Ishikawa (cell line): ENCODE data around the gene ILKAP.

Experiments
- CEBPB ChIP-seq: IDR thresholded peaks from 2 replicates; pipeline ENCODE4 v1.6.1; 2012
- CREB1 ChIP-seq: IDR thresholded peaks from 2 replicates; pipeline ENCODE4 v1.6.1; 2012; ENCODE audit warnings: low read depth
- EGR1 ChIP-seq: IDR thresholded peaks from 2 replicates; pipeline ENCODE4 v1.6.1; 2012
- EP300 ChIP-seq: IDR thresholded peaks from 2 replicates; pipeline ENCODE4 v1.6.1; 2012; ENCODE audit warnings: borderline replicate concordance
- MAX ChIP-seq: IDR thresholded peaks from 2 replicates; pipeline ENCODE4 v1.6.1; 2012
- RAD21 ChIP-seq: IDR thresholded peaks from 2 replicates; pipeline ENCODE4 v1.6.1; 2012; ENCODE audit warnings: low read depth
- REST ChIP-seq: IDR thresholded peaks from 2 replicates; pipeline ENCODE4 v1.6.1; 2012; ENCODE audit warnings: low read depth, mild to moderate bottlenecking
- TAF1 ChIP-seq: IDR thresholded peaks from 2 replicates; pipeline ENCODE4 v1.6.1; 2012; ENCODE audit warnings: low read depth, mild to moderate bottlenecking
- TCF12 ChIP-seq: IDR thresholded peaks from 2 replicates; pipeline ENCODE4 v1.6.1; 2012; ENCODE audit warnings: low read depth
- USF1 ChIP-seq: IDR thresholded peaks from 2 replicates; pipeline ENCODE4 v1.6.1; 2012
- YY1 ChIP-seq: IDR thresholded peaks from 2 replicates; pipeline ENCODE4 v1.6.1; 2012; ENCODE audit warnings: low read depth

GRCh38 chr2:238239543-238239862 is 36.0 kb upstream of the ILKAP start:
- no peak for TF ChIP-seq YY1
- TF ChIP-seq TAF1: no peak
- no peak for TF ChIP-seq MAX
- TF ChIP-seq TCF12: no peak
- TF ChIP-seq CEBPB: no peak
- no peak for TF ChIP-seq EGR1
- no peak for TF ChIP-seq REST
- no peak for TF ChIP-seq RAD21
- TF ChIP-seq CREB1: no peak
- TF ChIP-seq USF1: no peak
- TF ChIP-seq EP300: no peak
